Karpas-422 (cell line): ENCODE results near the gene COMMD7. TPM values are rescaled to one million over a fixed set of nuclear protein-coding genes. Genes with fewer than 3 reads are reported as not detected.

Experiments
- DNase-seq: peaks from one replicate; pipeline ENCODE4 v3.0.0-alpha.2; 2015
- H2AFZ ChIP-seq: fragments of 200-600 bp; sonication (generic); 2 replicates; pipeline ENCODE4 v1.6.1; 2014; ENCODE audit warnings: antibody characterized with exemption, low read length, mixed read lengths
- H3K27ac ChIP-seq: fragments of 200-600 bp; sonication (generic); 2 replicates; pipeline ENCODE4 v1.5.1; 2014; ENCODE audit warnings: mild to moderate bottlenecking, low read length, moderate library complexity
- H3K27me3 ChIP-seq: fragments of 200-600 bp; sonication (generic); 2 replicates; pipeline ENCODE4 v1.6.1; 2014; ENCODE audit warnings: low read length, mixed read lengths
- H3K36me3 ChIP-seq: fragments of 200-600 bp; sonication (generic); 2 replicates; pipeline ENCODE4 v1.6.1; 2014; ENCODE audit warnings: low read length, mixed read lengths; ENCODE audit not compliant: insufficient read depth
- H3K4me1 ChIP-seq: fragments of 200-600 bp; sonication (generic); 2 replicates; pipeline ENCODE4 v1.6.1; 2014; ENCODE audit warnings: mild to moderate bottlenecking, low read length, mixed read lengths
- H3K4me2 ChIP-seq: fragments of 200-600 bp; sonication (generic); 2 replicates; pipeline ENCODE4 v1.6.1; 2014; ENCODE audit warnings: low read length, low read depth, mild to moderate bottlenecking; ENCODE audit not compliant: poor library complexity, severe bottlenecking
- H3K4me3 ChIP-seq: fragments of 200-600 bp; sonication (generic); 2 replicates; pipeline ENCODE4 v1.5.1; 2014; ENCODE audit warnings: mild to moderate bottlenecking, antibody characterized with exemption, low read length, mixed read lengths
- H3K79me2 ChIP-seq: fragments of 200-600 bp; sonication (generic); 2 replicates; pipeline ENCODE4 v1.6.1; 2014; ENCODE audit warnings: mild to moderate bottlenecking, low read length, mixed read lengths
- H3K9ac ChIP-seq: fragments of 200-600 bp; sonication (generic); 2 replicates; pipeline ENCODE4 v1.6.0; 2014; ENCODE audit warnings: low read length
- H3K9me2 ChIP-seq: fragments of 200-600 bp; sonication (generic), shearing (Covaris generic); replicated peaks from 2 replicates; pipeline ENCODE4 v1.6.0; 2014; ENCODE audit warnings: mild to moderate bottlenecking, low read length, moderate library complexity; ENCODE audit not compliant: insufficient read depth
- H3K9me3 ChIP-seq: fragments of 300-700, 200-600 bp; sonication (generic); 2 replicates; pipeline ENCODE4 v1.6.1; 2014; ENCODE audit warnings: low read length, mixed read lengths
- H4K20me1 ChIP-seq: fragments of 200-600 bp; sonication (generic); 2 replicates; pipeline ENCODE4 v1.6.1; 2014; ENCODE audit warnings: mild to moderate bottlenecking, antibody characterized with exemption, low read length, low read depth; ENCODE audit not compliant: insufficient read depth
- total RNA-seq: library from RNA; depleted of rRNA; stranded (reverse); fragments of >200 nt; shearing (Covaris generic); gene quantifications from 2 replicates; pipeline ENCODE4 v1.2.3, GENCODE V29; 2014; ENCODE audit warnings: low replicate concordance

The COMMD7 gene
- total RNA-seq, 1 experiment from 2014 or later = 16.7 TPM

DNA sequence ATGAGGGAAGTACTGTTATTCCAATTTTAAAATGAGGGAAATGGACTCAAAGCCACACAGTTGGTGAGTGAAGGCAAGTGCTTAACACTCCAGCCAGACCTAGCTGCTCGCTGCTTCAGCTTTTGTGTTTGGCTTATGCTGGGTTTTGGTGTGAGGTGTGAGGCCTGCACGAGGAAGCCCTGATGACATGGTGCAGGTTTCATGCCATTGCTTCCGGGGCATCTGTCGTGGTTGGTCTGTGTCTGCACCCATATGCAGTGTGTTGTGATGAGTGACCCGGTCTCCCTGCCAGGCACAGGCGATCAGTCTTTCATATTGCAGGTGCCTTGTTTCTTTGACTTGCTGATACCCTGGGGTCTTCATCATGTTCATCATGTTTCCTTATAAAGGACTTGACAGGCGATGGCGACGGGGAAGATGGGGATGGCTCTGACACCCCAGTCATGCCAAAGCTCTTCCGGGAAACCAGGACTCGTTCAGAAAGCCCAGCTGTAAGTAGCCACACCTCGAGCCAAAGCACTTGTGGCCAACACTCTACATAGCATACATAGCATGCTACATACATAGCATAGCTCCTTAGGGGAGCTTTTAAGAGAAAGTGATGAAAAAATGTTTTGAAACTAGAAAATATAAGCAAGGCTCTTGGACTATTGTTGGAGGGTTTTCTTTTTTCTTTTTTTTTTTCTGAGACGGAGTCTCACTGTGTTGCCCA lies 41.3 kb upstream of the COMMD7 start:
- Histone ChIP-seq H3K27ac (no peak overlapping the region), H3K36me3 (no peaks in the 10 kb centered on the region), H3K9ac (no peak overlapping the region), H3K4me3 (no peak overlapping the region), H3K27me3 (no peaks in the 10 kb centered on the region), H3K4me2 (no peak overlapping the region), H2AFZ (no peak overlapping the region), H3K79me2 (no peaks in the 10 kb centered on the region), H3K9me3 (no peaks in the 10 kb centered on the region), H3K4me1 (no peaks in the 10 kb centered on the region), H3K9me2 (no peaks in the 10 kb centered on the region), H4K20me1 (no peaks in the 10 kb centered on the region)
- no peak for DNase-seq

DNA sequence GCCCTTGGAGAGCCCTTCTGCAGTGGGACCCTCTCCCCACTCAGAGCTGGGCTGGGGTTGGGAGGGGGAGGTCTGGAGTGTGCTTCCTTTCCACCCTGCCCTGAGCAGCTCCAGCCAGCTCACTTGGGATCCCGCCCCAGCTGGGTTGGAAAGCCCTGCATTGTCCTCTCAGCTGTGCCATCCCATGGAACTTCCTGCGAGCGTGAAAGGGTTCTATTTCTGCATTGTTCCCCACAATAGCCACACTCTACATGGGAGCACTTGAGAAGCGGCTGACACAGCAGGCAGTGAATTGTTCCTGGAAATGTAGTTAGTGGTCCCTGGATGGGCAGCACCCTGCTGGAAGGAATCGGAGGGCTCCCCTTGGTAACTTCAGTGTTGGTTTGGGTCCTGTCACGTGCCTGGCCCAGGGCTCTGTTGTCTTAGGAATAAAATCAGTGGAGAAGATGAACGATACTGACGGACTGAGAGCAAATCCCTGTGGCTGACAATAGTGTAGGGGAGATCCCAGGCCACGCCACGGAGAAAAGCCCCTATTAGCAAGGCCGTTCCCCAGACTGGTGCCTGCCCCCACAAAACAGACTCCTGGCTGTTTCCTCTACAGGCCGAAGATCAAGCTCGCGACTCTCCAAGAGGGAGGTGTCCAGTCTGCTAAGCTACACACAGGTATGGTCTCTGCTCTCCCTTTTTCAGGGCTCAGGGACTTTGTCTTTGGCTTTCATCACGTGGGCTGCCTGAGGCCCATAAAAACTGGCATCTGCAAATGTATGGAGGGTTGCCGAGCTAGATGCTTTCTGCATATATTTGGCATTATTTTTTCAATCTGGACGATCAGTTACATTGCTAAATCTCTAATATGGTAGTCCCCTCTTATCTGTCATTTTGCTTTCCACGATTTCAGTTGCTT lies 37.7 kb upstream of the COMMD7 start:
- Histone ChIP-seq H2AFZ (no peak overlapping the region), H3K79me2 (no peaks in the 10 kb centered on the region), H3K9ac (no peak overlapping the region), H3K4me2 (no peak overlapping the region), H3K27ac (no peak overlapping the region), H4K20me1 (no peaks in the 10 kb centered on the region), H3K9me3 (no peaks in the 10 kb centered on the region), H3K9me2 (no peaks in the 10 kb centered on the region), H3K4me1 (no peaks in the 10 kb centered on the region), H3K27me3 (no peaks in the 10 kb centered on the region), H3K4me3 (no peak overlapping the region), H3K36me3 (no peaks in the 10 kb centered on the region)
- DNase-seq = no peak

- Histone ChIP-seq H3K4me1 (no peaks in the 10 kb centered on the region), H3K36me3 (no peaks in the 10 kb centered on the region), H3K27ac (no peak overlapping the region), H3K4me2 (no peak overlapping the region), H3K9ac (no peak overlapping the region), H3K4me3 (no peak overlapping the region), H3K27me3 (no peaks in the 10 kb centered on the region), H3K79me2 (no peaks in the 10 kb centered on the region), H4K20me1 (no peaks in the 10 kb centered on the region), H3K9me2 (no peaks in the 10 kb centered on the region), H3K9me3 (no peaks in the 10 kb centered on the region), H2AFZ (no peak overlapping the region)
- no peak for DNase-seq
Observed at GRCh38 chr20:32780278-32780677, 37.0 kb upstream of the COMMD7 start.

- no peaks in the 10 kb centered on the region for H3K79me2 ChIP-seq
- H3K9me2 ChIP-seq = no peaks in the 10 kb centered on the region
- no peak overlapping the region for H3K4me2 ChIP-seq
- no peaks in the 10 kb centered on the region for H3K9me3 ChIP-seq
- no peaks in the 10 kb centered on the region for H3K4me1 ChIP-seq
- H3K27me3 ChIP-seq = no peaks in the 10 kb centered on the region
- H3K9ac ChIP-seq = no peak overlapping the region
- no peak overlapping the region for H3K27ac ChIP-seq
- no peaks in the 10 kb centered on the region for H4K20me1 ChIP-seq
- H2AFZ ChIP-seq = no peak overlapping the region
- no peaks in the 10 kb centered on the region for H3K36me3 ChIP-seq
- no peak overlapping the region for H3K4me3 ChIP-seq
- DNase-seq = no peak
Observed at GRCh38 chr20:32779500-32780211, 36.4 kb upstream of the COMMD7 start.

DNA sequence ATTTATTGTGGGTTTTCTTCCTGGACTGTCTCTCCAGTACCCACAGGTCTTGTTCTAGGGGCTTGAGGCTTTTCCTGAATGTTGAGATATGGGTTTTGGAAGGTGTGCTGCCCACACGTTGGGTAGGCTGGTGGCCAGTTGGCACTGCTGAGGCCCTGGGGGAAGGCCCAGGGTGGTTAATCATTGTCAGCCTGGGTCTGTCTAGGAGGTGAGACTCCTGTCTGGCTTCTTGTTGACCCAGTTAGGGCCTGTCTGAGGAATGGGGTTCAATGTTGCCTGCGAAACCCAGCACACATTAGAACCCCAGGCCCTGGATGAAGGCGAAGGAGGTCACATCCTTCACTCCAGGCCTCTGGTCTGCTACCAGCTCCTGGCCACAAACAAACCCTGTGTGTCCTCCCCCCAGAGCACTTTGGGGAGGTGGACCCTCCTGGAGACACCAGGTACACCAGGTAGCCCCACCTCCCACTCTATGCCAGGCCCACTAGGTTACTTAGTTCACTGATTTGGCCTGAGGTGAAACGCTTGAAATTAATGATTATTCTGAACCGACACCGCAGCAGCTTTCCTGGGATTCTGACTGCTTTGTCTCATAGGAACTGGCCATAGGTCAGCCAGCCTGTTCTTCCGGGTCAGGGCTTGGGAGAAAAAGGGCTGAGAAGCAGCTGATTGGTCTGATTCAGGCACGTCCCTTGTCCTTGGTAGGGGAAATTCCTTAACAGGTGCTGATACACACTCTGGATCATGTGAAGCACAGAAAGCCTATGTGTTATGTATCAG lies 34.1 kb upstream of the COMMD7 start:
- no peak overlapping the region for H3K4me3 ChIP-seq
- H3K4me2 ChIP-seq = no peak overlapping the region
- H3K36me3 ChIP-seq = no peaks in the 10 kb centered on the region
- H3K9me3 ChIP-seq = no peaks in the 10 kb centered on the region
- no peaks in the 10 kb centered on the region for H4K20me1 ChIP-seq
- no peak overlapping the region for H3K9ac ChIP-seq
- no peak for DNase-seq
- H2AFZ ChIP-seq = no peak overlapping the region
- H3K9me2 ChIP-seq = no peaks in the 10 kb centered on the region
- H3K27ac ChIP-seq = no peak overlapping the region
- no peaks in the 10 kb centered on the region for H3K79me2 ChIP-seq
- no peaks in the 10 kb centered on the region for H3K4me1 ChIP-seq
- no peaks in the 10 kb centered on the region for H3K27me3 ChIP-seq

DNA sequence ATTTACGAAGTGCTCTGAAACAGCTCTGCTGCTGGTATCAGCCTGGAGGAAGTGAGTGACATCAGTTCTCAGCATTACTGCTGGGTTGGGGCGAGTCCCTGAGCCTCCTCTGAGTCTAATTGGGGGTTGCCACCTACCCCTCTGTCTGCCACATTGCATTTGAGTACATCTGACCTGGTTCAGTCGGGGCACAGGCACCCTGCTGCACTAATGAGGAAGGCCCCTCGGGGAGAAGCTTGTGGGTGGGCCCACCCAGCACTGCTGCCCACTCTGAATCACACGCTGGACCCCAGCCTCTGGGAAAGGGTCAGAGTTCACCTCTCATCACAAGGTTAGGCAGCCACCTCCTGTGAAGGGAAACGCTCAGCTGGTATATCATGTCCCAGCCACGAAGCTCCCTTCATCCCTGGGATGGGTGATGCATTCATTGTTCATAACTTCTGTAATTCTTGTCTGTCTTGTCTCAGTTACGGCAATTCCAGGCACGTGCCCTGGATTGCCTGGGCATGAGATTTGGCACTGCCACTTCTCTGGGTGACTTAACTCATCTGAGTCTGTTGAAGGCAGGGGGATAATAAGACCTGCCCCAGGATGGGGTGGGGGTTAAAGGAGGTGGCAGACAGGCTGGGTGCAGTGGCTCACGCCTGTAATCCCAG lies 32.2 kb upstream of the COMMD7 start:
- H3K9me3 ChIP-seq = no peaks in the 10 kb centered on the region
- no peak overlapping the region for H3K9ac ChIP-seq
- H3K4me2 ChIP-seq = no peak overlapping the region
- no peaks in the 10 kb centered on the region for H3K4me1 ChIP-seq
- no peak overlapping the region for H2AFZ ChIP-seq
- no peak overlapping the region for H3K4me3 ChIP-seq
- no peaks in the 10 kb centered on the region for H3K27me3 ChIP-seq
- H4K20me1 ChIP-seq = no peaks in the 10 kb centered on the region
- DNase-seq = no peak
- no peaks in the 10 kb centered on the region for H3K36me3 ChIP-seq
- no peaks in the 10 kb centered on the region for H3K79me2 ChIP-seq
- H3K27ac ChIP-seq = no peak overlapping the region
- H3K9me2 ChIP-seq = no peaks in the 10 kb centered on the region

GRCh38 chr20:32773855-32774254 lies 30.6 kb upstream of the COMMD7 start:
- no peak overlapping the region for H3K9ac ChIP-seq
- H2AFZ ChIP-seq = no peak overlapping the region
- no peaks in the 10 kb centered on the region for H3K9me3 ChIP-seq
- H3K4me1 ChIP-seq = no peaks in the 10 kb centered on the region
- no peaks in the 10 kb centered on the region for H4K20me1 ChIP-seq
- H3K27ac ChIP-seq = no peak overlapping the region
- H3K4me2 ChIP-seq = no peak overlapping the region
- no peaks in the 10 kb centered on the region for H3K9me2 ChIP-seq
- no peak for DNase-seq
- no peaks in the 10 kb centered on the region for H3K36me3 ChIP-seq
- no peaks in the 10 kb centered on the region for H3K79me2 ChIP-seq
- no peak overlapping the region for H3K4me3 ChIP-seq
- H3K27me3 ChIP-seq = no peaks in the 10 kb centered on the region
